ENCODE data around the gene NR5A2. TPM values are rescaled to one million over a fixed set of nuclear protein-coding genes. Genes with fewer than 3 reads are reported as not detected.
"Not testable (repeated sequence)": the region's sequence is repeated elsewhere in the genome, so short reads cannot be mapped to it uniquely, and the experiment has no call there.

Gene NR5A2
- polyA plus RNA-seq, 2 donors = 0.31 to 0.37 TPM

DNA sequence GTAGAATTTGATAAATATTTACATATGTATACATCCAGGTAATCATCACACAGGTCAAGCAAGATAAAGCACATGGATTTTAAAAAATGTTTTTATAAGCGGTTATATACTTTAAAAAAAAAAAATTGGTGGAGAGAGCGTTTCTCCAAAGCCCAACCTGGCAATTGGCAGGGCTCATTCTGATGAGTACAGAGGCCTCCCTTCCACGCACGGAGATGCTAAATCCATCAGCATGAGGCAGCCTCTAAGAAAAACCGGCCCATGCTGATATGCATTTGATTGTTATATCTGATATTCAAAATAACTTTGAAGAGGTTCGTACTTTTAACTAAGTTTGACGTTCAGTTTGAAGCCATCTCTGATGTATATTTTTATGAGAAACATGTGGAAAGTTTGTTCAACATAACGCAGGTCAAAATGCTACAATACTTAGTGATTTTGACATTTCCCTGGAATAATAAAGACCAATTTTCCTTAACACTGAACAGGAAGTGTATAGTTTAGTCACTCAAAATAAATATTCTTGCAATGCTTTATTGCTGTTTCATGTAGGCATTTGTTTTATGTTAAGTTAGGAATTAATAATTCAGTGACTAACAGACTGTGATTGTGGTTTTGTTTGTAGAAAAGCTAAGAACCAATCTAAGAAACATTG, 151.7 kb downstream of the NR5A2 start:
- 49 to 65% methylated on average over 8 of the region's 8 CpGs for WGBS, 2 donors
- H3K27me3 ChIP-seq (ENCODE audit: control insufficient read depth in 1 of 2, insufficient read depth in 2 of 2, low read length in 2 of 2) = peaks cover 0 to 3% of the 10 kb centered on the region in 2 donors
- H3K4me3 ChIP-seq (ENCODE audit: low read depth in 1 of 2, low read length in 2 of 2) = no peak overlapping the region
- H3K9me3 ChIP-seq (ENCODE audit: control insufficient read depth in 2 of 2, insufficient read depth in 1 of 2, low read depth in 1 of 2, low read length in 1 of 2) = no peaks in the 10 kb centered on the region
- no peak overlapping the region for H3K27ac ChIP-seq (ENCODE audit: low read depth in 2 of 2, low read length in 1 of 2)
- no peaks in the 10 kb centered on the region for H3K4me1 ChIP-seq (ENCODE audit: control insufficient read depth in 2 of 2, insufficient read depth in 2 of 2, low read length in 1 of 2)
- H3K36me3 ChIP-seq (ENCODE audit: control insufficient read depth in 2 of 2, insufficient read depth in 2 of 2, low read length in 1 of 2) = no peaks in the 10 kb centered on the region

DNA sequence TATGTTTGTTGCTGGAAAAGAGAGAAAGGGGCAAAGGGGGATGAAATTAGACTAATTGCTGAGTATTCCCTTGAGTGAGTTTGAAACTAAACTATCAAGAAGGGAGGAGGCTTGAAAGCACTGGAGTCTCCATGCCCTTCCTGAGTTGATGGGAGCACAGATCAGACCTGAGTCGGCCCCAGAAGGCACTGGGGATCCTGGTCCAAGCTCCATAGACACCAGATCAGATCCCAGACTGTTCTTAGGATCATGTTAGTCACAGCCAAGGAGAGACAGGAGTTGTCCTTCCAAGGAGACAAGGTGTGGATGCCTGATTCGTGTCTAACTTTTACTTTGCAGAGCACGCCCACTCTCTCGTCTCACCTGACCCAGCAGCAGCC, 152.3 kb downstream of the NR5A2 start:
- H3K36me3 ChIP-seq (ENCODE audit: control insufficient read depth in 2 of 2, insufficient read depth in 2 of 2, low read length in 1 of 2) = no peaks in the 10 kb centered on the region
- no peaks in the 10 kb centered on the region for H3K9me3 ChIP-seq (ENCODE audit: control insufficient read depth in 2 of 2, insufficient read depth in 1 of 2, low read depth in 1 of 2, low read length in 1 of 2)
- peaks cover 0 to 3% of the 10 kb centered on the region in 2 donors for H3K27me3 ChIP-seq (ENCODE audit: control insufficient read depth in 1 of 2, insufficient read depth in 2 of 2, low read length in 2 of 2)
- no peak overlapping the region for H3K27ac ChIP-seq (ENCODE audit: low read depth in 2 of 2, low read length in 1 of 2)
- WGBS, 2 donors = 78 to 87% methylated on average over 4 of the region's 4 CpGs
- H3K4me3 ChIP-seq (ENCODE audit: low read depth in 1 of 2, low read length in 2 of 2) = no peak overlapping the region
- peaks cover 0 to 2% of the 10 kb centered on the region in 2 donors for H3K4me1 ChIP-seq (ENCODE audit: control insufficient read depth in 2 of 2, insufficient read depth in 2 of 2, low read length in 1 of 2)

DNA sequence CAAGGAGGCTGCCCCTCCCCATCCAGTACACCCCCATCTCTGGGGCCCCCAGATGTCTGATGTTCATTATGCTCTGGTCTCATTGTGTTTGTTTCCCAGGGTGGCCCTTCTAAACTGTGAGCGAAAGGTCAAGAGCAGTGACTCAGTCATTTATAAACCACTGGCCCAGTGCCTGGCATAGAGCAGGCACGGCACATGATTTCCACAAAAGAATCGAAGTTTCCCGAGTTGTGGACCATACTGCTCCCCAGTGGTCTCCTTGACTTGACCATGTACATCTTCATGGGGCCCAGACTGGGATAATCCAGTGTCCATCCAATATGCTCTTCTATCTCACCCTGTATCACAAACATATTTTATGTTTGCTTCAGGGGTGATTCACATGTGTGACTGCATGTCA, 153.3 kb downstream of the NR5A2 start:
- Histone ChIP-seq H3K4me1 (ENCODE audit: control insufficient read depth in 2 of 2, insufficient read depth in 2 of 2, low read length in 1 of 2) (peaks cover 0 to 2% of the 10 kb centered on the region in 2 donors), H3K4me3 (ENCODE audit: low read depth in 1 of 2, low read length in 2 of 2) (no peak overlapping the region), H3K36me3 (ENCODE audit: control insufficient read depth in 2 of 2, insufficient read depth in 2 of 2, low read length in 1 of 2) (no peaks in the 10 kb centered on the region), H3K9me3 (ENCODE audit: control insufficient read depth in 2 of 2, insufficient read depth in 1 of 2, low read depth in 1 of 2, low read length in 1 of 2) (no peaks in the 10 kb centered on the region), H3K27ac (ENCODE audit: low read depth in 2 of 2, low read length in 1 of 2) (no peak overlapping the region), H3K27me3 (ENCODE audit: control insufficient read depth in 1 of 2, insufficient read depth in 2 of 2, low read length in 2 of 2) (no peaks in the 10 kb centered on the region)
- 51 to 59% methylated on average over 4 of the region's 4 CpGs for WGBS, 2 donors

DNA sequence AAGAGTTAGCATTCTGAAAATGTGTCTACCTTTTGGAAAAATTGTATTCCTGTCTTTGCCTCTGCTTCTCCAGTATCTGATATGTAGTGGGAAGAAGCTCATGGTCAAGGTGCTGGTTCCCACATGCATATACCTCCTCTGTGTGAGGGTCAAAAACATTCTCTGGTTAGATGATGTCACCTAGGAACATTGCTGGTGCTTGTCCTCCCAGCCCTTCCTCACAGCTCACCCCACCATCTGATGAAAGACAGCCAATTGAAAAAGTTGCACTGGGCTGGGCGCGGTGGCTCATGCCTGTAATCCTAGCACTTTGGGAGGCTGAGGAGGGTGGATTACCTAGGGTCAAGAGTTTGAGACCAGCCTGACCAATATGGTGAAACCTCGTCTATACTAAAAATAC, 154.4 kb downstream of the NR5A2 start:
- Histone ChIP-seq H3K36me3 (ENCODE audit: control insufficient read depth in 2 of 2, insufficient read depth in 2 of 2, low read length in 1 of 2) (no peaks in the 10 kb centered on the region), H3K4me3 (ENCODE audit: low read depth in 1 of 2, low read length in 2 of 2) (no peak overlapping the region), H3K9me3 (ENCODE audit: control insufficient read depth in 2 of 2, insufficient read depth in 1 of 2, low read depth in 1 of 2, low read length in 1 of 2) (no peaks in the 10 kb centered on the region), H3K4me1 (ENCODE audit: control insufficient read depth in 2 of 2, insufficient read depth in 2 of 2, low read length in 1 of 2) (peaks cover 0 to 2% of the 10 kb centered on the region in 2 donors), H3K27me3 (ENCODE audit: control insufficient read depth in 1 of 2, insufficient read depth in 2 of 2, low read length in 2 of 2) (no peaks in the 10 kb centered on the region), H3K27ac (ENCODE audit: low read depth in 2 of 2, low read length in 1 of 2) (no peak overlapping the region)
- 93 to 96% methylated on average over 3 of the region's 3 CpGs for WGBS, 2 donors

GRCh38 chr1:200182701-200183100, 155.2 kb downstream of the NR5A2 start:
- no peaks in the 10 kb centered on the region for H3K27me3 ChIP-seq (ENCODE audit: control insufficient read depth in 1 of 2, insufficient read depth in 2 of 2, low read length in 2 of 2)
- H3K9me3 ChIP-seq (ENCODE audit: control insufficient read depth in 2 of 2, insufficient read depth in 1 of 2, low read depth in 1 of 2, low read length in 1 of 2) = no peaks in the 10 kb centered on the region
- no peak overlapping the region for H3K27ac ChIP-seq (ENCODE audit: low read depth in 2 of 2, low read length in 1 of 2)
- H3K4me1 ChIP-seq (ENCODE audit: control insufficient read depth in 2 of 2, insufficient read depth in 2 of 2, low read length in 1 of 2) = peaks cover 0 to 2% of the 10 kb centered on the region in 2 donors
- H3K36me3 ChIP-seq (ENCODE audit: control insufficient read depth in 2 of 2, insufficient read depth in 2 of 2, low read length in 1 of 2) = no peaks in the 10 kb centered on the region
- H3K4me3 ChIP-seq (ENCODE audit: low read depth in 1 of 2, low read length in 2 of 2) = no peak overlapping the region
- WGBS, 2 donors = 79 to 81% methylated on average over 7 of the region's 7 CpGs

- 49 to 52% methylated on average over 2 of the region's 2 CpGs for WGBS, 2 donors
Observed at GRCh38 chr1:200183637-200184036, 156.1 kb downstream of the NR5A2 start.

DNA sequence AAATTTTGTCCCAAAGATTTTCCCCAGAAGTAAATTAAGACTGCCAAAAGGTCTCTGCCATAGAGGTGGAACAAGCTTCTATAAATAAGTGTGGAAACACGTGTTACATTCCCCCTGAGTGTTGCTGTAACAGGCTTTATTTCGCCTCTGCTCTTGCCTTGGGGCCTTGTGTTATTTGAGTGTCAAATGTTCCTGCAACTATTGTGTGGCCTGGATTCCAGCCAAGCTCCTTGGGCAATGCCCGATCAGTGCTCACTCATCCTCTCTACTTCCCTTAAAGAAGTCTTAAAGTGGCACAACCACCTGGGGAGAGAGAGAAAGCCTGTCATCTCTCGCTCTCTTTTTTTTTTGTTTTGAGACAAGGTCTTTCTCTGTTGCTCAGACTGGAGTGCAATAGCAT, 156.7 kb downstream of the NR5A2 start:
- Histone ChIP-seq H3K36me3 (ENCODE audit: control insufficient read depth in 2 of 2, insufficient read depth in 2 of 2, low read length in 1 of 2) (no peaks in the 10 kb centered on the region), H3K27me3 (ENCODE audit: control insufficient read depth in 1 of 2, insufficient read depth in 2 of 2, low read length in 2 of 2) (no peaks in the 10 kb centered on the region), H3K4me1 (ENCODE audit: control insufficient read depth in 2 of 2, insufficient read depth in 2 of 2, low read length in 1 of 2) (peaks cover 0 to 2% of the 10 kb centered on the region in 2 donors), H3K4me3 (ENCODE audit: low read depth in 1 of 2, low read length in 2 of 2) (no peak overlapping the region), H3K27ac (ENCODE audit: low read depth in 2 of 2, low read length in 1 of 2) (no peak overlapping the region), H3K9me3 (ENCODE audit: control insufficient read depth in 2 of 2, insufficient read depth in 1 of 2, low read depth in 1 of 2, low read length in 1 of 2) (no peaks in the 10 kb centered on the region)
- WGBS, 2 donors = 25 to 27% methylated on average over 4 of the region's 4 CpGs

More at GRCh38 chr1:200183637-200184036, 156.1 kb downstream of the NR5A2 start:
- peaks cover 0 to 2% of the 10 kb centered on the region in 2 donors for H3K4me1 ChIP-seq (ENCODE audit: control insufficient read depth in 2 of 2, insufficient read depth in 2 of 2, low read length in 1 of 2)
- no peaks in the 10 kb centered on the region for H3K27me3 ChIP-seq (ENCODE audit: control insufficient read depth in 1 of 2, insufficient read depth in 2 of 2, low read length in 2 of 2)
- H3K27ac ChIP-seq (ENCODE audit: low read depth in 2 of 2, low read length in 1 of 2) = no peak overlapping the region
- H3K4me3 ChIP-seq (ENCODE audit: low read depth in 1 of 2, low read length in 2 of 2) = no peak overlapping the region
- H3K9me3 ChIP-seq (ENCODE audit: control insufficient read depth in 2 of 2, insufficient read depth in 1 of 2, low read depth in 1 of 2, low read length in 1 of 2) = no peaks in the 10 kb centered on the region
- H3K36me3 ChIP-seq (ENCODE audit: control insufficient read depth in 2 of 2, insufficient read depth in 2 of 2, low read length in 1 of 2) = no peaks in the 10 kb centered on the region

DNA sequence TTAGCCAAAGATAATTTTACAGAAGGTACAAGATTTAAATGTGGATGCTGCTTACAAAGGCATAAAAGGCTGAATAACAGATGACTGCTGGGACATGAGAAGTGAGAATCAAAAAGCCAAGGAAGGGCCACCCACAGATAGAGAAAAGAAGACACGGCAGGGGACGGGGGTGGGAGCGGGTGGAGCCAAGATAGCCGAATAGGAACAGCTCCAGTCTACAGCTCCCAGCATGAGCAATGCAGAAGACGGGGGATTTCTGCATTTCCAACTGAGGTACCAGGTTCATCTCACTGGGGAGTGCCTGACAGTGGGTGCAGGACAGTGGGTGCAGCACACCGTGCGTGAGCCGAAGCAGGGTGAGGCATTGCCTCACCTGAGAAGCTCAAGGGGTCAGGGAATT, 157.7 kb downstream of the NR5A2 start:
- not testable (repeated sequence) for H3K36me3 ChIP-seq (ENCODE audit: control insufficient read depth in 2 of 2, insufficient read depth in 2 of 2, low read length in 1 of 2); H3K9me3 ChIP-seq (ENCODE audit: control insufficient read depth in 2 of 2, insufficient read depth in 1 of 2, low read depth in 1 of 2, low read length in 1 of 2); H3K4me1 ChIP-seq (ENCODE audit: control insufficient read depth in 2 of 2, insufficient read depth in 2 of 2, low read length in 1 of 2); H3K27me3 ChIP-seq (ENCODE audit: control insufficient read depth in 1 of 2, insufficient read depth in 2 of 2, low read length in 2 of 2); H3K27ac ChIP-seq (ENCODE audit: low read depth in 2 of 2, low read length in 1 of 2); H3K4me3 ChIP-seq (ENCODE audit: low read depth in 1 of 2, low read length in 2 of 2)
- WGBS, 2 donors = 73 to 89% methylated on average over 8 of the region's 8 CpGs

- H3K36me3 ChIP-seq (ENCODE audit: control insufficient read depth in 2 of 2, insufficient read depth in 2 of 2, low read length in 1 of 2); H3K27me3 ChIP-seq (ENCODE audit: control insufficient read depth in 1 of 2, insufficient read depth in 2 of 2, low read length in 2 of 2); H3K9me3 ChIP-seq (ENCODE audit: control insufficient read depth in 2 of 2, insufficient read depth in 1 of 2, low read depth in 1 of 2, low read length in 1 of 2); H3K4me1 ChIP-seq (ENCODE audit: control insufficient read depth in 2 of 2, insufficient read depth in 2 of 2, low read length in 1 of 2); H3K4me3 ChIP-seq (ENCODE audit: low read depth in 1 of 2, low read length in 2 of 2); H3K27ac ChIP-seq (ENCODE audit: low read depth in 2 of 2, low read length in 1 of 2): not testable (repeated sequence)
- WGBS, 2 donors = 90 to 93% methylated on average over 2 of the region's 2 CpGs
Observed at GRCh38 chr1:200187332-200187731, 159.8 kb downstream of the NR5A2 start.

DNA sequence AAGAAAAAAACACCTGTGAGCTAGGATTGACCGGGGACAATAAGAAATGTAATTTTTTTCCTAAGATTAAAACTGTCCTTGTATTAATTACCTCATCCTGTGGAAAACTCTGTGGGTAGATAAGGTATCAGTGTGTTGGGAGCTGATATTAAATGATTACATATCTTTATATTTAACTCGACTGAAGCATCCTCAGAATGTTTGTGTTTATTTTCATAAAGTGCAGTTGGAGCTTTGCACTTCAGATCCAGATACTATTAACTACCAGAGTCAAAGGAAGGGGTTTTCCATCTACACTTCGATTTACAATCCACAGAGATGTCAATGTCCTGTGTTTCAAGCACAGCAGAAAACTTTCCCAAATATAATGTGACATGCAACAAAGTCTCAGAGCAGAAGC, 164.5 kb downstream of the NR5A2 start:
- Histone ChIP-seq H3K27me3 (ENCODE audit: control insufficient read depth in 1 of 2, insufficient read depth in 2 of 2, low read length in 2 of 2) (no peaks in the 10 kb centered on the region), H3K27ac (ENCODE audit: low read depth in 2 of 2, low read length in 1 of 2) (no peak overlapping the region), H3K9me3 (ENCODE audit: control insufficient read depth in 2 of 2, insufficient read depth in 1 of 2, low read depth in 1 of 2, low read length in 1 of 2) (no peaks in the 10 kb centered on the region), H3K4me1 (ENCODE audit: control insufficient read depth in 2 of 2, insufficient read depth in 2 of 2, low read length in 1 of 2) (no peaks in the 10 kb centered on the region), H3K36me3 (ENCODE audit: control insufficient read depth in 2 of 2, insufficient read depth in 2 of 2, low read length in 1 of 2) (no peaks in the 10 kb centered on the region), H3K4me3 (ENCODE audit: low read depth in 1 of 2, low read length in 2 of 2) (no peak overlapping the region)
- WGBS, 2 donors = 76 to 77% methylated on average over 3 of the region's 3 CpGs

Data from esophagus (tissue), 2 donors.